ENCODE measurements around the gene TFPI. TPM values are rescaled to one million over a fixed set of nuclear protein-coding genes. Genes with fewer than 3 reads are reported as not detected.
"Not testable (repeated sequence)": the region's sequence is repeated elsewhere in the genome, so short reads cannot be mapped to it uniquely, and the experiment has no call there.

Gene TFPI
- total RNA-seq, 1 experiment from 2014 or later = 129 TPM

DNA sequence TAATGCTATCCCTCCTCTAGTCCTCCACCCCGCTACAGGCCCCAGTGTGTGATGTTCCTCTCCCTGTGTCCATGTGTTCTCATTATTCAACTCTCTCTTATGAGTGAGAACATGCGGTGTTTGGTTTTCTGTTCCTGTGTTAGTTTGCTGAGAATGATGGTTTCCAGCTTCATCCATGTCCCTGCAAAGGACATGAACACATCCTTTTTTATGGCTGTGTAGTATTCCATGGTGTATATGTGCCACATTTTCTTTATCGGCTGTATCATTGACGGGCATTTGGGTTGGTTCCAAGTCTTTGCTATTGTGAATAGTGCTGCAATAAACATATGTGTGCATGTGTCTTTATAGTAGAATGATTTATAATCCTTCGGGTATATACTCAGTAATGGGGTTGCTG is 17.8 kb upstream of the TFPI start:
- CTCF ChIA-PET; BruUV-seq (replicated peaks); POLR2A ChIA-PET; in situ Hi-C loops (cut with HindIII; ENCODE audit: low pct_unique_long_range_greater_than_20kb, low sequenced_read_pairs); H3K9me3 ChIP-seq (ENCODE audit: control insufficient read depth, insufficient read depth, low read depth, low read length); ATAC-seq; H3K36me3 ChIP-seq (ENCODE audit: control insufficient read depth, insufficient read depth, low read length); H3K27ac ChIP-seq (ENCODE audit: low read length); intact Hi-C loops (cut with micrococcal nuclease; ENCODE audit: unreplicated experiment); H3K27me3 ChIP-seq (ENCODE audit: control insufficient read depth, insufficient read depth, low read length); DNase-seq (ENCODE audit: low read depth, low spot score); H3K4me3 ChIP-seq (ENCODE audit: low read depth in 2 of 2, low read length in 2 of 2): not testable (repeated sequence)
- H3K4me1 ChIP-seq (ENCODE audit: control insufficient read depth, insufficient read depth, low read length) = peaks cover 39% of the 10 kb centered on the region

DNA sequence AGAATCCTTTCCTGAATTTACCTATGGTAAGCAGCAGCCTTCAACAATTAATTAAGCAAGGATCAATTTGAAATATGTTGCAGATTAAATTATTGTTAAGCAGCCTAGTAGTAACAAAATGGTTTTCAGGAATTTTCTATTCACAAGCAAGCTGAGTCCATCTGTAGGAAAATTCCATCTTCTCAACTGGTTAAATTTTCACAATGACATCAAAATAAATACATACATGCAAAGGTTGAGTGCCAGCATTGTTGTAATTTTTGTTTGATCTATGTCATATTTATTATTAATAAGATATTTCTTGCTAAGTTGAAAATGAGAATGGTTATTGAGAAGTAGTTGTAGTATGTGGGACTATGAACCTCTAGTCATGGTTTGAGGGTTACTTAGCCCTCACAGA is 15.3 kb upstream of the TFPI start:
- BruUV-seq (replicated peaks) = no TSS peak

DNA sequence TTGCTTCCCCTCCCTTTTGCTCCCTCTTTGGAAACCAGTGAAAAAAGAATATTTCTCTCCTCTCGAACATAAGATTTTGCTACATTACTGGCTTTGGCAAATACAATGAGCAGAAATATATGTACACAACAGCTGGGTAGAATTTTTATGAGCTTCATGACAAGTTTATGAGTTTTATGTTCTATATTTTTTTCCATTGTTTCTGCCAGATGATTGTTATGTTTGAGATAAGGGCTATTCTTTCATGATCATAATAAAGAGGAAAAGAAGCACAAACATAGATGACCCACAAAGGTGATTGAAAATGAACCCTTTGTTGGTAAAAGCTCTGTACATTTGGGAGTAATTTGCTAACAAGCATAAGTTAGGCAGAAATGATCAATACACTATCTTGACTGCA is 14.8 kb upstream of the TFPI start:
- no peak for DNase-seq (ENCODE audit: low read depth, low spot score)
- Histone ChIP-seq H3K4me3 (ENCODE audit: low read depth in 2 of 2, low read length in 2 of 2) (no peak overlapping the region), H3K9me3 (ENCODE audit: control insufficient read depth, insufficient read depth, low read depth, low read length) (no peaks in the 10 kb centered on the region), H3K27me3 (ENCODE audit: control insufficient read depth, insufficient read depth, low read length) (no peaks in the 10 kb centered on the region), H3K36me3 (ENCODE audit: control insufficient read depth, insufficient read depth, low read length) (no peaks in the 10 kb centered on the region), H3K27ac (ENCODE audit: low read length) (peak overlapping the region; percentile 86), H3K4me1 (ENCODE audit: control insufficient read depth, insufficient read depth, low read length) (peaks cover 13% of the 10 kb centered on the region; the same call in 1 of the 2 replicates)
- ChIA-PET CTCF (no interaction called here), POLR2A (no interaction called here)
- no peak for TF ChIP-seq SIN3A (IDR thresholded peaks at IDR 0.05; ENCODE audit: borderline replicate concordance, insufficient read depth, low read depth, low read length)
- peak; percentile 58 for TF ChIP-seq TCF7L2 (IDR thresholded peaks at IDR 0.05; ENCODE audit: low read depth, low read length)
- no peak for ATAC-seq
- no TSS peak for BruUV-seq (replicated peaks)
- in situ Hi-C loops (cut with HindIII; ENCODE audit: low pct_unique_long_range_greater_than_20kb, low sequenced_read_pairs) = no loop called here
- intact Hi-C loops (cut with micrococcal nuclease; ENCODE audit: unreplicated experiment) = no loop called here

More for the DNA sequence above, 15.3 kb upstream of the TFPI start:
- no peak overlapping the region for H3K4me3 ChIP-seq (ENCODE audit: low read depth in 2 of 2, low read length in 2 of 2)
- H3K27me3 ChIP-seq (ENCODE audit: control insufficient read depth, insufficient read depth, low read length) = no peaks in the 10 kb centered on the region
- ChIA-PET CTCF (no interaction called here), POLR2A (no interaction called here)
- peak overlapping the region; percentile 86 for H3K27ac ChIP-seq (ENCODE audit: low read length)
- TF ChIP-seq SIN3A (IDR thresholded peaks at IDR 0.05; ENCODE audit: borderline replicate concordance, insufficient read depth, low read depth, low read length) = no peak
- TF ChIP-seq, protein P1, sequence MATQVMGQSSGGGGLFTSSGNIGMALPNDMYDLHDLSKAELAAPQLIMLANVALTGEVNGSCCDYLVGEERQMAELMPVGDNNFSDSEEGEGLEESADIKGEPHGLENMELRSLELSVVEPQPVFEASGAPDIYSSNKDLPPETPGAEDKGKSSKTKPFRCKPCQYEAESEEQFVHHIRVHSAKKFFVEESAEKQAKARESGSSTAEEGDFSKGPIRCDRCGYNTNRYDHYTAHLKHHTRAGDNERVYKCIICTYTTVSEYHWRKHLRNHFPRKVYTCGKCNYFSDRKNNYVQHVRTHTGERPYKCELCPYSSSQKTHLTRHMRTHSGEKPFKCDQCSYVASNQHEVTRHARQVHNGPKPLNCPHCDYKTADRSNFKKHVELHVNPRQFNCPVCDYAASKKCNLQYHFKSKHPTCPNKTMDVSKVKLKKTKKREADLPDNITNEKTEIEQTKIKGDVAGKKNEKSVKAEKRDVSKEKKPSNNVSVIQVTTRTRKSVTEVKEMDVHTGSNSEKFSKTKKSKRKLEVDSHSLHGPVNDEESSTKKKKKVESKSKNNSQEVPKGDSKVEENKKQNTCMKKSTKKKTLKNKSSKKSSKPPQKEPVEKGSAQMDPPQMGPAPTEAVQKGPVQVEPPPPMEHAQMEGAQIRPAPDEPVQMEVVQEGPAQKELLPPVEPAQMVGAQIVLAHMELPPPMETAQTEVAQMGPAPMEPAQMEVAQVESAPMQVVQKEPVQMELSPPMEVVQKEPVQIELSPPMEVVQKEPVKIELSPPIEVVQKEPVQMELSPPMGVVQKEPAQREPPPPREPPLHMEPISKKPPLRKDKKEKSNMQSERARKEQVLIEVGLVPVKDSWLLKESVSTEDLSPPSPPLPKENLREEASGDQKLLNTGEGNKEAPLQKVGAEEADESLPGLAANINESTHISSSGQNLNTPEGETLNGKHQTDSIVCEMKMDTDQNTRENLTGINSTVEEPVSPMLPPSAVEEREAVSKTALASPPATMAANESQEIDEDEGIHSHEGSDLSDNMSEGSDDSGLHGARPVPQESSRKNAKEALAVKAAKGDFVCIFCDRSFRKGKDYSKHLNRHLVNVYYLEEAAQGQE (IDR thresholded peaks at IDR 0.05; ENCODE audit: insufficient read depth in 1 of 2, low read depth in 2 of 2, low read length in 1 of 2) = no peak
- TF ChIP-seq, protein P2, sequence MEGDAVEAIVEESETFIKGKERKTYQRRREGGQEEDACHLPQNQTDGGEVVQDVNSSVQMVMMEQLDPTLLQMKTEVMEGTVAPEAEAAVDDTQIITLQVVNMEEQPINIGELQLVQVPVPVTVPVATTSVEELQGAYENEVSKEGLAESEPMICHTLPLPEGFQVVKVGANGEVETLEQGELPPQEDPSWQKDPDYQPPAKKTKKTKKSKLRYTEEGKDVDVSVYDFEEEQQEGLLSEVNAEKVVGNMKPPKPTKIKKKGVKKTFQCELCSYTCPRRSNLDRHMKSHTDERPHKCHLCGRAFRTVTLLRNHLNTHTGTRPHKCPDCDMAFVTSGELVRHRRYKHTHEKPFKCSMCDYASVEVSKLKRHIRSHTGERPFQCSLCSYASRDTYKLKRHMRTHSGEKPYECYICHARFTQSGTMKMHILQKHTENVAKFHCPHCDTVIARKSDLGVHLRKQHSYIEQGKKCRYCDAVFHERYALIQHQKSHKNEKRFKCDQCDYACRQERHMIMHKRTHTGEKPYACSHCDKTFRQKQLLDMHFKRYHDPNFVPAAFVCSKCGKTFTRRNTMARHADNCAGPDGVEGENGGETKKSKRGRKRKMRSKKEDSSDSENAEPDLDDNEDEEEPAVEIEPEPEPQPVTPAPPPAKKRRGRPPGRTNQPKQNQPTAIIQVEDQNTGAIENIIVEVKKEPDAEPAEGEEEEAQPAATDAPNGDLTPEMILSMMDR (IDR thresholded peaks at IDR 0.05) = no peak
- TF ChIP-seq TCF7L2 (IDR thresholded peaks at IDR 0.05; ENCODE audit: low read depth, low read length) = no peak
- no peak for TF ChIP-seq POLR2AphosphoS5 (IDR thresholded peaks at IDR 0.05; ENCODE audit: low read depth, low read length)
- H3K4me1 ChIP-seq (ENCODE audit: control insufficient read depth, insufficient read depth, low read length) = peaks cover 16% of the 10 kb centered on the region; the same call in 1 of the 2 replicates
- ATAC-seq (no peak), DNase-seq (ENCODE audit: low read depth, low spot score) (no peak)
- in situ Hi-C loops (cut with HindIII; ENCODE audit: low pct_unique_long_range_greater_than_20kb, low sequenced_read_pairs) (no loop called here), intact Hi-C loops (cut with micrococcal nuclease; ENCODE audit: unreplicated experiment) (no loop called here)
- H3K9me3 ChIP-seq (ENCODE audit: control insufficient read depth, insufficient read depth, low read depth, low read length) = no peaks in the 10 kb centered on the region
- no peaks in the 10 kb centered on the region for H3K36me3 ChIP-seq (ENCODE audit: control insufficient read depth, insufficient read depth, low read length)

Measured in Panc1 (cell line).